Measurements from ENCODE around the gene RRP9.
A peak's percentile ranks its signal among the peaks of the same experiment; 100 is the strongest.

RRP9 gene

DNA sequence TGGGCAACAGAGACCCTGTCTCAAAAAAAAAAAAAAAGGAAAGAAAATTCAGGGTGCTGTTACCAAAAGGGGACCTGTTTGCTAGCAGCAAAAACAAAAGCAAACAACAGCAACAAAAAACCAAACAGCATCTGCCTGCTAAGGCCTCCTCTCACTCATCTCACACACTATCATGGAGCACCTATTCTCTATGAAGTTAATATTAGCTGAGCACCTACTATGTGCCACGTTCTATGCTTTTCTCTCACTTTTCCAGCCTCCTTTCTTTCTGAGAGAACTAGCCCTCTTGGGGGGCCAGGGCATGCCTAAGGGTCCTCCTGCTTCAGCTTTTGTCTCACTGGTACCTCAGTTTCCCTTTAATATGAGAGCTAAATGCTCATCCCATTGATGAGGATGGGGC is 13.0 kb upstream of the RRP9 start:
- no peak for TF ChIP-seq CEBPB (IDR thresholded peaks at IDR 0.05)
- TF ChIP-seq NFIC (IDR thresholded peaks at IDR 0.05) = no peak
- TF ChIP-seq, protein P1, sequence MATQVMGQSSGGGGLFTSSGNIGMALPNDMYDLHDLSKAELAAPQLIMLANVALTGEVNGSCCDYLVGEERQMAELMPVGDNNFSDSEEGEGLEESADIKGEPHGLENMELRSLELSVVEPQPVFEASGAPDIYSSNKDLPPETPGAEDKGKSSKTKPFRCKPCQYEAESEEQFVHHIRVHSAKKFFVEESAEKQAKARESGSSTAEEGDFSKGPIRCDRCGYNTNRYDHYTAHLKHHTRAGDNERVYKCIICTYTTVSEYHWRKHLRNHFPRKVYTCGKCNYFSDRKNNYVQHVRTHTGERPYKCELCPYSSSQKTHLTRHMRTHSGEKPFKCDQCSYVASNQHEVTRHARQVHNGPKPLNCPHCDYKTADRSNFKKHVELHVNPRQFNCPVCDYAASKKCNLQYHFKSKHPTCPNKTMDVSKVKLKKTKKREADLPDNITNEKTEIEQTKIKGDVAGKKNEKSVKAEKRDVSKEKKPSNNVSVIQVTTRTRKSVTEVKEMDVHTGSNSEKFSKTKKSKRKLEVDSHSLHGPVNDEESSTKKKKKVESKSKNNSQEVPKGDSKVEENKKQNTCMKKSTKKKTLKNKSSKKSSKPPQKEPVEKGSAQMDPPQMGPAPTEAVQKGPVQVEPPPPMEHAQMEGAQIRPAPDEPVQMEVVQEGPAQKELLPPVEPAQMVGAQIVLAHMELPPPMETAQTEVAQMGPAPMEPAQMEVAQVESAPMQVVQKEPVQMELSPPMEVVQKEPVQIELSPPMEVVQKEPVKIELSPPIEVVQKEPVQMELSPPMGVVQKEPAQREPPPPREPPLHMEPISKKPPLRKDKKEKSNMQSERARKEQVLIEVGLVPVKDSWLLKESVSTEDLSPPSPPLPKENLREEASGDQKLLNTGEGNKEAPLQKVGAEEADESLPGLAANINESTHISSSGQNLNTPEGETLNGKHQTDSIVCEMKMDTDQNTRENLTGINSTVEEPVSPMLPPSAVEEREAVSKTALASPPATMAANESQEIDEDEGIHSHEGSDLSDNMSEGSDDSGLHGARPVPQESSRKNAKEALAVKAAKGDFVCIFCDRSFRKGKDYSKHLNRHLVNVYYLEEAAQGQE (IDR thresholded peaks at IDR 0.05; ENCODE audit: low read depth) = no peak
- no peak for TF ChIP-seq YY1 (IDR thresholded peaks at IDR 0.05; ENCODE audit: low read depth)
- no peak for TF ChIP-seq RAD21 (IDR thresholded peaks at IDR 0.05; ENCODE audit: low read depth)
- TF ChIP-seq EGR1 (IDR thresholded peaks at IDR 0.05) = no peak
- TF ChIP-seq TEAD4 (IDR thresholded peaks at IDR 0.05) = no peak
- TF ChIP-seq TAF1 (IDR thresholded peaks at IDR 0.05; ENCODE audit: low read depth) = no peak
- TF ChIP-seq, protein P2, sequence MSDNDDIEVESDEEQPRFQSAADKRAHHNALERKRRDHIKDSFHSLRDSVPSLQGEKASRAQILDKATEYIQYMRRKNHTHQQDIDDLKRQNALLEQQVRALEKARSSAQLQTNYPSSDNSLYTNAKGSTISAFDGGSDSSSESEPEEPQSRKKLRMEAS (IDR thresholded peaks at IDR 0.05) = no peak
- no peak for TF ChIP-seq TCF12 (IDR thresholded peaks at IDR 0.05; ENCODE audit: low read depth)
- no peak for TF ChIP-seq FOXM1 (IDR thresholded peaks at IDR 0.05; ENCODE audit: borderline replicate concordance, low read depth)
- no peak for TF ChIP-seq EP300 (IDR thresholded peaks at IDR 0.05; ENCODE audit: borderline replicate concordance)
- TF ChIP-seq ZBTB7A (IDR thresholded peaks at IDR 0.05; ENCODE audit: low read depth) = no peak
- TF ChIP-seq, protein P3, sequence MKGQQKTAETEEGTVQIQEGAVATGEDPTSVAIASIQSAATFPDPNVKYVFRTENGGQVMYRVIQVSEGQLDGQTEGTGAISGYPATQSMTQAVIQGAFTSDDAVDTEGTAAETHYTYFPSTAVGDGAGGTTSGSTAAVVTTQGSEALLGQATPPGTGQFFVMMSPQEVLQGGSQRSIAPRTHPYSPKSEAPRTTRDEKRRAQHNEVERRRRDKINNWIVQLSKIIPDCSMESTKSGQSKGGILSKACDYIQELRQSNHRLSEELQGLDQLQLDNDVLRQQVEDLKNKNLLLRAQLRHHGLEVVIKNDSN (IDR thresholded peaks at IDR 0.05) = no peak
- no peak for TF ChIP-seq CREB1 (IDR thresholded peaks at IDR 0.05; ENCODE audit: low read depth)

DNA sequence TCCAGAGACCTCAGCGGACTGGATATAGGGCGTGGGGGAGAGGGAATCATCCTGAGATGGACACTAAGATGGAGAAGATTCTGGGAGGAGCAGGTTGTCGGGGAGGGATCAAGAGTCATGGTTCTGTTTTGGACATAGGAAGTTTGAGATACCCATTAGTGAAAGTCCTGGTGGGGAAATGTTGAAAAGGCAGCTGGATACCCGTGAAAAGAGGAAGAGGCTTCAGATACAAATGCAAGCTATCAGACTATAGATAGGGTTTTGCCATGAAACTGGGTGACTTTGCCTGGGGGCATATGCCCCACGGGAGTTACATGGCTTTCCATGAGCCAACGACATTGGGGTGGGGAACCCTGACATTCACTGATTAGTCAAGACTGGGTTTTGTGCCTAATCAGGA is 12.4 kb upstream of the RRP9 start:
- TF ChIP-seq CREB1 (IDR thresholded peaks at IDR 0.05; ENCODE audit: low read depth) (no peak), RAD21 (IDR thresholded peaks at IDR 0.05; ENCODE audit: low read depth) (no peak), TEAD4 (IDR thresholded peaks at IDR 0.05) (no peak), ZBTB7A (IDR thresholded peaks at IDR 0.05; ENCODE audit: low read depth) (no peak), TCF12 (IDR thresholded peaks at IDR 0.05; ENCODE audit: low read depth) (no peak), EP300 (IDR thresholded peaks at IDR 0.05; ENCODE audit: borderline replicate concordance) (no peak), FOXM1 (IDR thresholded peaks at IDR 0.05; ENCODE audit: borderline replicate concordance, low read depth) (no peak)
- TF ChIP-seq, protein P2 (IDR thresholded peaks at IDR 0.05) = no peak
- TF ChIP-seq, protein P1 (IDR thresholded peaks at IDR 0.05; ENCODE audit: low read depth) = no peak

DNA sequence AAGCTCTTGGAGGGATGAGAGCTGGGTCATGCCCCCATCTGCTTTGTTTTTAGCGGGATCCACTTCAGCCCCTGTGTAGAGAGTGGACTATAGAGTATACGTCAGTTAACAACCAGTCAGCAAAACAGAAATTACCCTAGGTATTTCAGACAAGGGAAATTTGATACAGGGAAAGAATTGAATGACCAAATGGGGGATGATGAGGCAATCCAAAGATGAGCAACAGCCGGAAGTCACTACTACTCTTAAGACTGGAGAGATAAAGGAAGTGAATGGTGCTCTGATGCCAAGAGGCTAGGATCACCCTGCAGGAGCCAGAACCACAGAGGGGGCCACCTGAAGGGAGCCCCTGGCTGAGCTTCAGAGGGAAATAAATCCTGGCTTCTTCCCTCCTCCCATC is 11.7 kb upstream of the RRP9 start:
- TF ChIP-seq TEAD4 (IDR thresholded peaks at IDR 0.05) (no peak), CEBPB (IDR thresholded peaks at IDR 0.05) (peak; percentile 69)

DNA sequence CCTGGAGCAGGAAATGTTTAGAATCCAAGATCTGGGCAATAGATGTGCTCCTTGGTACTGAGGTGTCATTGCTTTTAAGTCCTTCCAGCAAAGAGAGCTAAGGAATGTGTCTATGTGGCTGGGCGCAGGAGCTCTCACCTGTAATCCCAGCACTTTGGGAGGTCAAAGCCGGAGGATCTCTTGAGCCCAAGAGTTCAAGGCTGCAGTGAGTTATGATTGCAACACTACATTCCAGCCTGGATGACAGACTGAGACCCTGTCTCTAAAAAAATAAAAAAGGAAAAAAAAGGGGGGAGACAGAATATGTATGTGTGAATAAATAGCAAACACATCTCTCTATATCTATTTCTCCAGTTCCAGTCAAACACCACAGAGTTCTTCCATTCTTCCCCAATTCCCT is 9.2 kb upstream of the RRP9 start:
- TF ChIP-seq, protein P3 (IDR thresholded peaks at IDR 0.05) = no peak
- TF ChIP-seq NFIC (IDR thresholded peaks at IDR 0.05) (no peak), CEBPB (IDR thresholded peaks at IDR 0.05) (no peak), ZBTB7A (IDR thresholded peaks at IDR 0.05; ENCODE audit: low read depth) (no peak), TCF12 (IDR thresholded peaks at IDR 0.05; ENCODE audit: low read depth) (no peak), EP300 (IDR thresholded peaks at IDR 0.05; ENCODE audit: borderline replicate concordance) (no peak), TAF1 (IDR thresholded peaks at IDR 0.05; ENCODE audit: low read depth) (no peak), YY1 (IDR thresholded peaks at IDR 0.05; ENCODE audit: low read depth) (no peak), CREB1 (IDR thresholded peaks at IDR 0.05; ENCODE audit: low read depth) (no peak), RAD21 (IDR thresholded peaks at IDR 0.05; ENCODE audit: low read depth) (no peak)
- TF ChIP-seq, protein P2 (IDR thresholded peaks at IDR 0.05) = no peak
- TF ChIP-seq, protein P1 (IDR thresholded peaks at IDR 0.05; ENCODE audit: low read depth) = no peak

DNA sequence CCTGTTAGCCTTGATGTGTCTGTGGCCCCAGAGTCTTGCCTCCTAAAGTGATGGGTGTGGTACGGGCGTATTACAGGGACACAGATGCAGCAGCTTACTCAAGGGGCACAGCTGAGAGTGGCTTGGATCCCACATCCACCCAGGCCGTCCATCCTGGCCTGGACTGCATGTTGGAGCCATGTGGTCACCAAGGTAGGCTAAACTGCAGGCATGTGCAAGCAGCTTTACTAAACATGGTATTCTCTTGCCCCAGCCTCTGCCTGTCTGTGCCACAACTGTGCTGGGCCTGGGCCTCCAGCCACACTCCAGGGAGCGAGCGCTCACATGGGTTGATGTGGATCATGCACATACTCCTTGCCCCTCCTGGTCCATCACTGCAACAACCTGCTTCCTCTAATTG is 7.4 kb upstream of the RRP9 start:
- TF ChIP-seq TCF12 (IDR thresholded peaks at IDR 0.05; ENCODE audit: low read depth) = no peak
- TF ChIP-seq NFIC (IDR thresholded peaks at IDR 0.05) = no peak
- no peak for TF ChIP-seq TEAD4 (IDR thresholded peaks at IDR 0.05)
- TF ChIP-seq, protein P3 (IDR thresholded peaks at IDR 0.05) = no peak
- no peak for TF ChIP-seq RAD21 (IDR thresholded peaks at IDR 0.05; ENCODE audit: low read depth)
- no peak for TF ChIP-seq CREB1 (IDR thresholded peaks at IDR 0.05; ENCODE audit: low read depth)
- TF ChIP-seq TAF1 (IDR thresholded peaks at IDR 0.05; ENCODE audit: low read depth) = no peak
- TF ChIP-seq YY1 (IDR thresholded peaks at IDR 0.05; ENCODE audit: low read depth) = no peak
- TF ChIP-seq, protein P1 (IDR thresholded peaks at IDR 0.05; ENCODE audit: low read depth) = no peak
- no peak for TF ChIP-seq EGR1 (IDR thresholded peaks at IDR 0.05)
- no peak for TF ChIP-seq EP300 (IDR thresholded peaks at IDR 0.05; ENCODE audit: borderline replicate concordance)
- TF ChIP-seq, protein P2 (IDR thresholded peaks at IDR 0.05) = no peak
- TF ChIP-seq FOXM1 (IDR thresholded peaks at IDR 0.05; ENCODE audit: borderline replicate concordance, low read depth) = no peak
- TF ChIP-seq ZBTB7A (IDR thresholded peaks at IDR 0.05; ENCODE audit: low read depth) = no peak
- TF ChIP-seq CEBPB (IDR thresholded peaks at IDR 0.05) = no peak
